Measurements from ENCODE around the gene NTM.

DNA sequence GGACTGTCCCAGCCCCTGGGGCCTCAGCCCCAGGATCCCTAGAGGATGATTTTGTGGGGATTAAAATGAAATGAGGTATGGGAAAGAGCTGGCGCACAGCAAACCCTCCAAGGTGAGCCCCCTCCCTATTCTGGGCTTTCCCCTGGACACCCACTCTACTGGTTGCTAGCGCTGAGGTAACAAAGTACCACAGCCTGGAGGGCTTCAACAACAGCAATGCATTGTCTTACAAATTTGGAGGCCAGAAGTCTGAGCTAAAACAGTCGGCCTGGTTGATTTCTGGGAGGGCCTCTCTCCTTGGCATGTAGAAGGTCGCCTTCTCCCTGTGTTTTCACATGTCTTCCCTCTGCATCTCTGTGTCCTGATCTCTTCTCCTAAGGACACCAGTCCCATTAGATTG is 913.6 kb downstream of the NTM start:
- TF ChIP-seq, protein P1, sequence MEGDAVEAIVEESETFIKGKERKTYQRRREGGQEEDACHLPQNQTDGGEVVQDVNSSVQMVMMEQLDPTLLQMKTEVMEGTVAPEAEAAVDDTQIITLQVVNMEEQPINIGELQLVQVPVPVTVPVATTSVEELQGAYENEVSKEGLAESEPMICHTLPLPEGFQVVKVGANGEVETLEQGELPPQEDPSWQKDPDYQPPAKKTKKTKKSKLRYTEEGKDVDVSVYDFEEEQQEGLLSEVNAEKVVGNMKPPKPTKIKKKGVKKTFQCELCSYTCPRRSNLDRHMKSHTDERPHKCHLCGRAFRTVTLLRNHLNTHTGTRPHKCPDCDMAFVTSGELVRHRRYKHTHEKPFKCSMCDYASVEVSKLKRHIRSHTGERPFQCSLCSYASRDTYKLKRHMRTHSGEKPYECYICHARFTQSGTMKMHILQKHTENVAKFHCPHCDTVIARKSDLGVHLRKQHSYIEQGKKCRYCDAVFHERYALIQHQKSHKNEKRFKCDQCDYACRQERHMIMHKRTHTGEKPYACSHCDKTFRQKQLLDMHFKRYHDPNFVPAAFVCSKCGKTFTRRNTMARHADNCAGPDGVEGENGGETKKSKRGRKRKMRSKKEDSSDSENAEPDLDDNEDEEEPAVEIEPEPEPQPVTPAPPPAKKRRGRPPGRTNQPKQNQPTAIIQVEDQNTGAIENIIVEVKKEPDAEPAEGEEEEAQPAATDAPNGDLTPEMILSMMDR (IDR thresholded peaks at IDR 0.05 in 2 of 3, conservative IDR thresholded peaks at IDR 0.05 in 1 of 3; ENCODE audit: borderline replicate concordance in 1 of 3, insufficient read depth in 1 of 3, low read depth in 2 of 3, low read length in 2 of 3), result no peak
- TF ChIP-seq, protein P2, sequence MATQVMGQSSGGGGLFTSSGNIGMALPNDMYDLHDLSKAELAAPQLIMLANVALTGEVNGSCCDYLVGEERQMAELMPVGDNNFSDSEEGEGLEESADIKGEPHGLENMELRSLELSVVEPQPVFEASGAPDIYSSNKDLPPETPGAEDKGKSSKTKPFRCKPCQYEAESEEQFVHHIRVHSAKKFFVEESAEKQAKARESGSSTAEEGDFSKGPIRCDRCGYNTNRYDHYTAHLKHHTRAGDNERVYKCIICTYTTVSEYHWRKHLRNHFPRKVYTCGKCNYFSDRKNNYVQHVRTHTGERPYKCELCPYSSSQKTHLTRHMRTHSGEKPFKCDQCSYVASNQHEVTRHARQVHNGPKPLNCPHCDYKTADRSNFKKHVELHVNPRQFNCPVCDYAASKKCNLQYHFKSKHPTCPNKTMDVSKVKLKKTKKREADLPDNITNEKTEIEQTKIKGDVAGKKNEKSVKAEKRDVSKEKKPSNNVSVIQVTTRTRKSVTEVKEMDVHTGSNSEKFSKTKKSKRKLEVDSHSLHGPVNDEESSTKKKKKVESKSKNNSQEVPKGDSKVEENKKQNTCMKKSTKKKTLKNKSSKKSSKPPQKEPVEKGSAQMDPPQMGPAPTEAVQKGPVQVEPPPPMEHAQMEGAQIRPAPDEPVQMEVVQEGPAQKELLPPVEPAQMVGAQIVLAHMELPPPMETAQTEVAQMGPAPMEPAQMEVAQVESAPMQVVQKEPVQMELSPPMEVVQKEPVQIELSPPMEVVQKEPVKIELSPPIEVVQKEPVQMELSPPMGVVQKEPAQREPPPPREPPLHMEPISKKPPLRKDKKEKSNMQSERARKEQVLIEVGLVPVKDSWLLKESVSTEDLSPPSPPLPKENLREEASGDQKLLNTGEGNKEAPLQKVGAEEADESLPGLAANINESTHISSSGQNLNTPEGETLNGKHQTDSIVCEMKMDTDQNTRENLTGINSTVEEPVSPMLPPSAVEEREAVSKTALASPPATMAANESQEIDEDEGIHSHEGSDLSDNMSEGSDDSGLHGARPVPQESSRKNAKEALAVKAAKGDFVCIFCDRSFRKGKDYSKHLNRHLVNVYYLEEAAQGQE (IDR thresholded peaks at IDR 0.05; ENCODE audit: low read depth), result no peak
- TF ChIP-seq ZFX (IDR thresholded peaks at IDR 0.05), result no peak
- TF ChIP-seq JUND (IDR thresholded peaks at IDR 0.05), result no peak
- TF ChIP-seq RAD21 (IDR thresholded peaks at IDR 0.05; ENCODE audit: low read depth), result no peak
- TF ChIP-seq SP1 (IDR thresholded peaks at IDR 0.05; ENCODE audit: low read depth), result no peak
- no peak for TF ChIP-seq POLR2A (IDR thresholded peaks at IDR 0.05; ENCODE audit: borderline replicate concordance, extremely low read depth, insufficient read depth, insufficient read length)
- TF ChIP-seq, protein P3, sequence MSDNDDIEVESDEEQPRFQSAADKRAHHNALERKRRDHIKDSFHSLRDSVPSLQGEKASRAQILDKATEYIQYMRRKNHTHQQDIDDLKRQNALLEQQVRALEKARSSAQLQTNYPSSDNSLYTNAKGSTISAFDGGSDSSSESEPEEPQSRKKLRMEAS (IDR thresholded peaks at IDR 0.05), result no peak
- no peak for TF ChIP-seq TCF7L2 (IDR thresholded peaks at IDR 0.05; ENCODE audit: borderline replicate concordance, extremely low read depth, insufficient read depth, insufficient read length)
- no peak for TF ChIP-seq SRF (IDR thresholded peaks at IDR 0.05; ENCODE audit: low read depth)
- TF ChIP-seq EZH2 (IDR thresholded peaks at IDR 0.05), result no peak

All from HCT116 (cell line).